ENCODE data around the gene SCNM1.

- no peak for TF ChIP-seq CTCF (IDR thresholded peaks at IDR 0.05; ENCODE audit: poor library complexity, severe bottlenecking)
- TF ChIP-seq EZH2 (IDR thresholded peaks at IDR 0.05; ENCODE audit: borderline replicate concordance, insufficient read depth, low read length, poor library complexity, severe bottlenecking), result no peak
- no peak for TF ChIP-seq SMC3 (conservative IDR thresholded peaks at IDR 0.05; ENCODE audit: poor library complexity)
- TF ChIP-seq REST (IDR thresholded peaks at IDR 0.05; ENCODE audit: borderline replicate concordance), result no peak
These were observed 7.1 kb upstream of the SCNM1 start for GRCh38 chr1:151158751-151159251.

Data from neural cell (in vitro differentiated cells).